Gastrocnemius medialis (tissue), 4 donors: ENCODE measurements around the gene TMEM72.

Experiments used
- CTCF ChIP-seq, 5 experiments: fragments of 450-650 bp in 3 of 5; fragments of 200-600 bp in 2 of 5; sonication (generic) in 2 of 5; IDR thresholded peaks in 4 of 5; conservative IDR thresholded peaks in 1 of 5; 1 replicate in 4 of 5; 2 replicates in 1 of 5; pipeline ENCODE4 v1.5.1; 2016 to 2019; ENCODE audit warnings: antibody characterized with exemption in 5 of 5, mild to moderate bottlenecking in 3 of 5, moderate library complexity in 3 of 5
- POLR2A ChIP-seq, 2 donors: fragments of 450-650 bp; IDR thresholded peaks; one replicate each; pipeline ENCODE4 v1.6.1; 2017; ENCODE audit warnings: antibody characterized with exemption in 2 of 2, mild to moderate bottlenecking in 2 of 2, moderate library complexity in 2 of 2

- no peak for TF ChIP-seq CTCF (IDR thresholded peaks at IDR 0.05 in 4 of 5, conservative IDR thresholded peaks at IDR 0.05 in 1 of 5)
- no peak for TF ChIP-seq POLR2A (IDR thresholded peaks at IDR 0.05)
Measured at GRCh38 chr10:44922796-44923545, 11.8 kb downstream of the TMEM72 start.
